Uterus (tissue), 4 donors: ENCODE results near the gene COL4A1. TPM values are rescaled to one million over a fixed set of nuclear protein-coding genes. Genes with fewer than 3 reads are reported as not detected.

Experiments
- DNase-seq, 2 donors: peaks; one replicate each; pipeline ENCODE4 v3.0.0-alpha.2; 2019 to 2020
- H3K27ac ChIP-seq, 2 donors: fragments of 200-600 bp; sonication (generic); 1 replicate in 1 of 2; 2 replicates in 1 of 2; pipeline ENCODE4 v1.5.1; 2016 to 2018
- H3K27me3 ChIP-seq, 2 donors: fragments of 200-600 bp; sonication (generic); one replicate each; pipeline ENCODE4 v1.5.1; 2018 to 2019; ENCODE audit warnings: control low read depth in 1 of 2
- H3K36me3 ChIP-seq, 2 donors: fragments of 200-600 bp; sonication (generic); one replicate each; pipeline ENCODE4 v1.5.1; 2019; ENCODE audit warnings: control low read depth in 1 of 2
- H3K4me1 ChIP-seq, 2 donors: fragments of 200-600 bp; sonication (generic); one replicate each; pipeline ENCODE4 v1.5.1; 2018 to 2019; ENCODE audit warnings: control low read depth in 1 of 2
- H3K4me3 ChIP-seq, 2 donors: fragments of 200-600 bp; sonication (generic); 1 replicate in 1 of 2; 2 replicates in 1 of 2; pipeline ENCODE4 v1.5.1; 2018 to 2019; ENCODE audit warnings: mild to moderate bottlenecking in 1 of 2
- H3K9me3 ChIP-seq, 2 donors: fragments of 200-600 bp; sonication (generic); one replicate each; pipeline ENCODE4 v1.5.1; 2019; ENCODE audit warnings: control low read depth in 1 of 2
- CTCF ChIP-seq, 4 experiments: fragments of 200-600 bp in 2 of 4; fragments of 450-650 bp in 2 of 4; sonication (generic) in 2 of 4; IDR thresholded peaks; one replicate each; pipeline ENCODE4 v1.5.1; 2016 to 2019; ENCODE audit warnings: antibody characterized with exemption in 4 of 4, mild to moderate bottlenecking in 2 of 4, moderate library complexity in 1 of 4
- POLR2A ChIP-seq, 2 donors: fragments of 450-650 bp; IDR thresholded peaks; one replicate each; pipeline ENCODE4 v1.6.1; 2016; ENCODE audit warnings: antibody characterized with exemption in 2 of 2, mild to moderate bottlenecking in 1 of 2, moderate library complexity in 1 of 2
- intact Hi-C: fragments of 100-400 bp; cut with DNase I; formaldehyde crosslinking; loops from one replicate; pipeline ENCODE4 v1.15.1; 2023; ENCODE audit warnings: low total_unique reads
- total RNA-seq, 4 donors: library from RNA; depleted of rRNA in 3 of 4; stranded (reverse); fragments of >200 nt in 3 of 4; gene quantifications; one replicate each; pipeline versions ENCODE4 v1.1.0 to v1.2.4, GENCODE V29; 2014 to 2023
- donor health status: DM: yes; HTN: yes; CAD: no.

The COL4A1 gene
- total RNA-seq, 4 donors from 2014 or later = 164 to 737 (median 209) TPM

- no peak overlapping the region for H3K27ac ChIP-seq
- no peak for TF ChIP-seq CTCF (IDR thresholded peaks at IDR 0.05)
- no peaks in the 10 kb centered on the region for H3K4me1 ChIP-seq
- no peaks in the 10 kb centered on the region for H3K27me3 ChIP-seq
- DNase-seq = no peak
- intact Hi-C loops = no loop called here
- no peak overlapping the region for H3K4me3 ChIP-seq
- H3K36me3 ChIP-seq = no peaks in the 10 kb centered on the region
- no peaks in the 10 kb centered on the region for H3K9me3 ChIP-seq
Observed at GRCh38 chr13:110128546-110128945, 178.4 kb downstream of the COL4A1 start.

- intact Hi-C loops = no loop called here
- H3K27ac ChIP-seq = no peak overlapping the region
- H3K27me3 ChIP-seq = no peaks in the 10 kb centered on the region
- TF ChIP-seq POLR2A (IDR thresholded peaks at IDR 0.05) = no peak
- TF ChIP-seq CTCF (IDR thresholded peaks at IDR 0.05) = no peak
- no peaks in the 10 kb centered on the region for H3K36me3 ChIP-seq
- H3K9me3 ChIP-seq = no peaks in the 10 kb centered on the region
- DNase-seq = no peak
- H3K4me1 ChIP-seq = no peaks in the 10 kb centered on the region
- H3K4me3 ChIP-seq = no peak overlapping the region
Observed at GRCh38 chr13:110127986-110128511, 178.9 kb downstream of the COL4A1 start.

- DNase-seq = peak; percentile 58 to 70
- H3K4me1 ChIP-seq = no peaks in the 10 kb centered on the region
- intact Hi-C loops = no loop called here
- TF ChIP-seq CTCF (IDR thresholded peaks at IDR 0.05) = no peak
- TF ChIP-seq POLR2A (IDR thresholded peaks at IDR 0.05) = peak in 1 of 2 donors; percentile 13
- no peaks in the 10 kb centered on the region for H3K27me3 ChIP-seq
- no peaks in the 10 kb centered on the region for H3K36me3 ChIP-seq
- no peaks in the 10 kb centered on the region for H3K9me3 ChIP-seq
- no peak overlapping the region for H3K4me3 ChIP-seq
- H3K27ac ChIP-seq = peak overlapping the region; percentile 79 to 82
Observed at GRCh38 chr13:110126391-110126961, 180.5 kb downstream of the COL4A1 start.

- no peaks in the 10 kb centered on the region for H3K4me1 ChIP-seq
- peak overlapping the region; percentile 79 to 82 for H3K27ac ChIP-seq
- DNase-seq = no peak
- no peak overlapping the region for H3K4me3 ChIP-seq
- no peaks in the 10 kb centered on the region for H3K9me3 ChIP-seq
- H3K27me3 ChIP-seq = no peaks in the 10 kb centered on the region
- intact Hi-C loops = no loop called here
- TF ChIP-seq CTCF (IDR thresholded peaks at IDR 0.05) (no peak), POLR2A (IDR thresholded peaks at IDR 0.05) (no peak)
- H3K36me3 ChIP-seq = no peaks in the 10 kb centered on the region
Observed at GRCh38 chr13:110125613-110126272, 181.2 kb downstream of the COL4A1 start.

GRCh38 chr13:110125157-110125556 lies 181.8 kb downstream of the COL4A1 start:
- Histone ChIP-seq H3K36me3 (no peaks in the 10 kb centered on the region), H3K9me3 (no peaks in the 10 kb centered on the region), H3K4me1 (no peaks in the 10 kb centered on the region), H3K27me3 (no peaks in the 10 kb centered on the region), H3K27ac (peak overlapping the region in 1 of 2 donors; percentile 79), H3K4me3 (no peak overlapping the region)
- intact Hi-C loops = no loop called here
- no peak for DNase-seq
- no peak for TF ChIP-seq POLR2A (IDR thresholded peaks at IDR 0.05)
- no peak for TF ChIP-seq CTCF (IDR thresholded peaks at IDR 0.05)
